Loucy (cell line): ENCODE results near the gene TSHR.
A peak's percentile ranks its signal among the peaks of the same experiment; 100 is the strongest.

ENCODE experiments used
- H2AFZ ChIP-seq: fragments of 200-600 bp; sonication (generic); 2 replicates; pipeline ENCODE4 v1.6.0; 2016; ENCODE audit warnings: antibody characterized with exemption, mild to moderate bottlenecking, low read length, moderate library complexity
- H3F3A ChIP-seq: fragments of 200-600 bp; 2 replicates; pipeline ENCODE4 v1.6.0; 2016; ENCODE audit warnings: antibody characterized with exemption, low read depth, mild to moderate bottlenecking
- H3K27me3 ChIP-seq: fragments of 200-600 bp; sonication (generic); 2 replicates; pipeline ENCODE4 v1.6.1; 2014; ENCODE audit warnings: low read length, mild to moderate bottlenecking; ENCODE audit not compliant: insufficient read depth, poor library complexity, severe bottlenecking
- H3K36me3 ChIP-seq: fragments of 200-600 bp; sonication (generic); 2 replicates; pipeline ENCODE4 v1.6.1; 2016; ENCODE audit warnings: low read length; ENCODE audit not compliant: insufficient read depth
- H3K4me1 ChIP-seq: fragments of 200-600 bp; sonication (generic); 2 replicates; pipeline ENCODE4 v1.5.1; 2014; ENCODE audit warnings: low read length, mild to moderate bottlenecking; ENCODE audit not compliant: insufficient read depth, poor library complexity, severe bottlenecking
- H3K4me2 ChIP-seq: fragments of 200-600 bp; sonication (generic); 2 replicates; pipeline ENCODE4 v1.6.0; 2014; ENCODE audit warnings: antibody characterized with exemption, low read length, low read depth, mild to moderate bottlenecking; ENCODE audit not compliant: poor library complexity, severe bottlenecking
- H3K4me3 ChIP-seq: fragments of 200-600 bp; sonication (generic); 2 replicates; pipeline ENCODE4 v1.5.1; 2014; ENCODE audit warnings: low read length, mild to moderate bottlenecking, mixed read lengths; ENCODE audit not compliant: poor library complexity, severe bottlenecking
- H3K79me2 ChIP-seq: fragments of 200-600 bp; sonication (generic); 2 replicates; pipeline ENCODE4 v1.6.1; 2014; ENCODE audit warnings: low read length; ENCODE audit not compliant: insufficient read depth
- H3K9ac ChIP-seq: fragments of 200-600 bp; sonication (generic); 2 replicates; pipeline ENCODE4 v1.6.0; 2014; ENCODE audit warnings: mild to moderate bottlenecking, low read depth, low read length, moderate library complexity; ENCODE audit not compliant: poor library complexity, severe bottlenecking
- H3K9me2 ChIP-seq: fragments of 200-600 bp; sonication (generic); replicated peaks from 2 replicates; pipeline ENCODE4 v1.6.1; 2016; ENCODE audit warnings: low read depth, low read length, mixed read lengths
- H3K9me3 ChIP-seq: fragments of 200-600 bp; sonication (generic); 2 replicates; pipeline ENCODE4 v1.6.1; 2014; ENCODE audit warnings: mild to moderate bottlenecking, antibody characterized with exemption, low read length, low read depth; ENCODE audit not compliant: insufficient read depth
- H4K20me1 ChIP-seq: fragments of 200-600 bp; sonication (generic); 2 replicates; pipeline ENCODE4 v1.6.0; 2014; ENCODE audit warnings: antibody characterized with exemption, low read length, mild to moderate bottlenecking; ENCODE audit not compliant: insufficient read depth, poor library complexity, severe bottlenecking
- EZH2phosphoT487 ChIP-seq: fragments of 200-600 bp; IDR thresholded peaks from 2 replicates; pipeline ENCODE4 v1.6.1; 2018; ENCODE audit warnings: antibody characterized with exemption, mild to moderate bottlenecking, moderate library complexity, borderline replicate concordance
- TF ChIP-seq, protein P1 (sequence below): fragments of 200-600 bp; sonication (generic); conservative IDR thresholded peaks from 2 replicates; pipeline ENCODE4 v1.5.1; 2014; ENCODE audit warnings: mild to moderate bottlenecking, antibody characterized with exemption, low read length

The TSHR gene

DNA sequence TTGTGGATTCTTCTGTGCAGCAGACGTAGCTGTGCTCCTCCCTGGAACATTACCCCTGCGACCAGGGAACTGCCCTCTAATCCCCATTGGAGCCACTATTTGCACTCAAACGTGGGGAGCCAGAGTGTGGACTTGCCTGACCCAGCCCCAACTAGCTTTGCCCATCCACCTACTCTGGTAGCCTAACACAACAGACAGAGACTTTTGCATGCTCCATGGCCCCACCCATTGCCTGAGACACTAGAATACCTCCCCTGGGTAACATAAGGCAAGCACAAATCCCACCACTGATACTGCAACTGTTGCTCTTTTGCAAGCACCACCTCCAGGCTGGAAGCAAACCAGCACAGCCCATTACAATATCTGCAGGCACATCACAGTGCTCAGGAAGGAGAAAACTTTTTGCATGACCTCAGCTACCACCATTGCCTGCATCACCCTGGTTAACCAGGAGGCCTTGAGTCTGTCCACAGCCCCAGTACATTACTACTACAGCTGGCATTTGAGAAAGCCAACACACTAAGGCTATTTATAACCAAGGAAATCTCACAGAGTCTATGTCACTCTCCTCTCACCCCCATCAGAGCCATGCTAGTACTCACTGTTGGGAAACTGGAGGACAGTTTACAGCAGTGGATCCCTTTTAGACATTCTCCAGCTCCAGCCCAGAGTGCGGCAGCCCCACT lies 28.9 kb upstream of the TSHR start:
- Histone ChIP-seq H3K27me3 (no peaks in the 10 kb centered on the region), H4K20me1 (peaks cover 15% of the 10 kb centered on the region), H3K4me1 (peaks cover 39% of the 10 kb centered on the region), H3K79me2 (peaks cover 58% of the 10 kb centered on the region), H3K4me3 (no peak overlapping the region), H2AFZ (no peak overlapping the region), H3K36me3 (no peaks in the 10 kb centered on the region), H3K9me3 (no peaks in the 10 kb centered on the region), H3K4me2 (no peak overlapping the region), H3K9me2 (no peaks in the 10 kb centered on the region), H3K9ac (no peak overlapping the region), H3F3A (peaks cover 13% of the 10 kb centered on the region; the same call in 1 of the 2 replicates)
- TF ChIP-seq EZH2phosphoT487: no peak

DNA sequence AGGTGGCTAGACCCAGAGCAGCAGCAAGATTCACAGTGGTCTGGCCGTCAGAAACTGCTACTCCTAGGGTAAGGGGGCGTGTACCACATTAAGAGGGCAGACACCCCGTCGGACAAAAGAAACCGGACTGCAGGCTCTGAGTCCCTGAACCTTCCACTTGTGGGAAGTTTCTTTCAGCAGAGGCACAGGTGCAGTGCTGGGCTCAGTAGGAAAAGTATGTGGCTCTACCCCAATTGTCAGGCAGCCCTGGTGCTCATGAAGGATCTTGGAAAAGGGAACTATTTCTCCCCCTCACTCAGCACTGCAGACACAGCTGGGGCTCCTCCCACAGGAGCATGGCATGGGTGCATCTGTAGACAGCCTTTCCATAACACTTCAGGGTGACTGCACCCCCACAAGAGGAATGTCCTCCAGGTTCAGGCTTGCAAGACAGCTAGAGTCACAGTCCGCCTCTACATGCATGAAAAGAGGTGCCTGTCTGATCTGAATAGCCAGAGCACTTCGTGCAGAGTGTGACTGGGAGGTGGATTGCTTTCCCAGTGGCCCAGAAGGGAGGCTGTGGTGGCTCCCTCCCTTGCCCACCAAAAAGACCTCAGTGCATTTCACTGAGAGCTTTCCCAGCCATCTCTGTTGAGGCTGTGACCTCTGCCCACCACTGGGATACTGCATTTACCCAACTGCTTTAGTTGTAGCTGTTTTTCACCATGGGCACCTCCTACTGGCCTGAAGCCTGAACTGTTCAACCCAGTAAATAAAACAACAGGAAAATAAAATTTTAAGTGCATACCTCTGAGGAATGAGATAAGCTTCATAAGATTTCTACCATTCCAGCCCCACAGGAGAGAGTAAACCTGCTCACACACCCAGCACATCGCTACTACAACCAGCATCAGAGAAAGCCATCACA lies 28.1 kb upstream of the TSHR start:
- no peak overlapping the region for H3K4me3 ChIP-seq
- no peak overlapping the region for H3K9ac ChIP-seq
- H3K79me2 ChIP-seq: peaks cover 57% of the 10 kb centered on the region
- H3K27me3 ChIP-seq: no peaks in the 10 kb centered on the region
- H3K36me3 ChIP-seq: no peaks in the 10 kb centered on the region
- H4K20me1 ChIP-seq: peaks cover 15% of the 10 kb centered on the region
- peaks cover 15% of the 10 kb centered on the region; the same call in 1 of the 2 replicates for H3F3A ChIP-seq
- no peaks in the 10 kb centered on the region for H3K9me2 ChIP-seq
- peaks cover 47% of the 10 kb centered on the region for H3K4me1 ChIP-seq
- no peak overlapping the region for H2AFZ ChIP-seq
- no peak overlapping the region for H3K4me2 ChIP-seq
- TF ChIP-seq, protein P1, sequence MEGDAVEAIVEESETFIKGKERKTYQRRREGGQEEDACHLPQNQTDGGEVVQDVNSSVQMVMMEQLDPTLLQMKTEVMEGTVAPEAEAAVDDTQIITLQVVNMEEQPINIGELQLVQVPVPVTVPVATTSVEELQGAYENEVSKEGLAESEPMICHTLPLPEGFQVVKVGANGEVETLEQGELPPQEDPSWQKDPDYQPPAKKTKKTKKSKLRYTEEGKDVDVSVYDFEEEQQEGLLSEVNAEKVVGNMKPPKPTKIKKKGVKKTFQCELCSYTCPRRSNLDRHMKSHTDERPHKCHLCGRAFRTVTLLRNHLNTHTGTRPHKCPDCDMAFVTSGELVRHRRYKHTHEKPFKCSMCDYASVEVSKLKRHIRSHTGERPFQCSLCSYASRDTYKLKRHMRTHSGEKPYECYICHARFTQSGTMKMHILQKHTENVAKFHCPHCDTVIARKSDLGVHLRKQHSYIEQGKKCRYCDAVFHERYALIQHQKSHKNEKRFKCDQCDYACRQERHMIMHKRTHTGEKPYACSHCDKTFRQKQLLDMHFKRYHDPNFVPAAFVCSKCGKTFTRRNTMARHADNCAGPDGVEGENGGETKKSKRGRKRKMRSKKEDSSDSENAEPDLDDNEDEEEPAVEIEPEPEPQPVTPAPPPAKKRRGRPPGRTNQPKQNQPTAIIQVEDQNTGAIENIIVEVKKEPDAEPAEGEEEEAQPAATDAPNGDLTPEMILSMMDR: peak; percentile 52
- TF ChIP-seq EZH2phosphoT487: no peak
- no peaks in the 10 kb centered on the region for H3K9me3 ChIP-seq

DNA sequence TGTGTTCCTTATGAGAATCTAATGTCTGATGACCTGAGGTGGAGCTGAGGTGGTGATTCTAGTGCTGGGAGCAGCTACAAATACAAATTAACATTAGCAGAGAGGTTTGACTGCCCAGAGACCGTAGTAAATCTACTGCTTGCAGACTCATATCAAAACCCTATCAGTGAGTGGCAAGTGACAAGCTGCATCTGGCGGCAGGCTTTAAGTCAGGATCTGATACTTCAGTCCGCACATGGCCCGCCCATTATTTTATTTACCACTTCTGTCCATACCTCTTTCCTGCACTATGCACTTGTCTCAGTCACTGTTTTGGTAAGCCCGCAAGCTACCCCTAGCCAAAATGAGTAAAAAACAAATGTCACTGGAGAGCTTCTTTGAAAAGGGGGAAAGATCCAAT lies 25.3 kb upstream of the TSHR start:
- Histone ChIP-seq H3K4me3 (peak overlapping the region; percentile 61), H3K4me1 (peaks cover 65% of the 10 kb centered on the region), H3K79me2 (peaks cover 73% of the 10 kb centered on the region), H3K9ac (peak overlapping the region; percentile 22), H3F3A (peaks cover 15% of the 10 kb centered on the region; the same call in 1 of the 2 replicates), H3K9me2 (no peaks in the 10 kb centered on the region), H3K36me3 (no peaks in the 10 kb centered on the region), H3K9me3 (no peaks in the 10 kb centered on the region), H4K20me1 (peaks cover 15% of the 10 kb centered on the region), H3K4me2 (peak overlapping the region; percentile 67), H3K27me3 (no peaks in the 10 kb centered on the region), H2AFZ (no peak overlapping the region)
- TF ChIP-seq, protein P1: no peak
- no peak for TF ChIP-seq EZH2phosphoT487
